ENCODE results near the gene FLVCR2.
"Not testable (repeated sequence)": the region's sequence is repeated elsewhere in the genome, so short reads cannot be mapped to it uniquely, and the experiment has no call there.

FLVCR2 gene

GRCh38 chr14:75661499-75661814, 83.0 kb downstream of the FLVCR2 start:
- no peak for DNase-seq (ENCODE audit: low read depth, low spot score)

GRCh38 chr14:75662966-75663365, 84.5 kb downstream of the FLVCR2 start:
- no peak for DNase-seq (ENCODE audit: low read depth, low spot score)

DNA sequence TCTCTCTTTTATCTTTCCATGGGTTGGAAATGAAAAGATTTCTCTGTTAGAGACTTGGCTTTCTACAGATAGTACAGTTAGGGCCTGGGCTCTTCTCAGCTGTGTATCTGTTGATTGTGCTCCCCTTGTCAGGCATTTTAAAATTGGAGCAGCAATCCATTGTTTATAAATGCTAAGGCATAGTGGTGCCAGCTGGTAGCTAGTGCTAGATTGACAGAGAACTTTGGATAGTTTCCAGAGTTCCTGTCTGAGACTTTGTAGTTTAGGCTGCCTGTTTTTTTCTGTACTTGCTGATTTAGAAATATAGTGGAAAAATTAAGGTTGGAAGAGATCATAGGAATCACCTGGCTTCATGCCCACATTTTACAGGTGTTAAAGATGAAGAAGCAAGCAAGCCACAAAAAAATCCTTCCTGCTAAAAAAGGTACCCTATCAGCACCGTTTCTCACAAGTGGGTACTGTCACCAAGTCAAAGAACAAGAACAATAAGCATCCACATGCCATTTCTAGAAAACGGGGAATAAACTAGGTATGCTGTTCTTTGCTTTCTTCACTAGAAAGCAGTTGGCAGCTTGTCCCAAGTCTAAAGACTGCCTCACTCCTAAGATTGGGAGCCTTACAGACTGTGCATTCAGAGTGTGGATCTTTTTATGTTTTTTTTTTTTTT, 88.8 kb downstream of the FLVCR2 start:
- no peak for DNase-seq (ENCODE audit: low read depth, low spot score)

GRCh38 chr14:75672605-75673192, 94.3 kb downstream of the FLVCR2 start:
- DNase-seq (ENCODE audit: low read depth, low spot score), result no peak

- DNase-seq (ENCODE audit: low read depth, low spot score), result no peak
Measured at GRCh38 chr14:75673345-75674035, 95.1 kb downstream of the FLVCR2 start.

- DNase-seq (ENCODE audit: low read depth, low spot score), result no peak
Measured at GRCh38 chr14:75675265-75675960, 97.0 kb downstream of the FLVCR2 start.

DNA sequence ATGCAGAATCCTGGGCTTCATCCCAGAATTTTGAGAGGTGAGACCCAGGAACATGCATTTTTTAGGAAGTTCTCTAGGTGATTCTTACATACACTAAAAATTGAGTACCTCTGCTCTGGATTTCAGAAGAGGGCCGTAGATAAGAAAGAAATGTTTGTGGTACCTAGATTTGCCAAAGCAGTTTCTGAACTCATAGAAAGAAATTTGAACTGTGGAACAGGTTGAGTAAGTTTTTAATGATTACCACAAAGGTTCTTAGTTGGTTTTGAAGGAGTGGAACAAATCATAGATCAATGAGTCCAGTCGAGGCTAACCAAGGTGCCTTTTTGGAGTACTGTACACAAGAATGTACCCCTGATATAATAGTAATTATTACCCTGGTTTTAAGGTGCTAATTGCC, 107.5 kb downstream of the FLVCR2 start:
- DNase-seq (ENCODE audit: low read depth, low spot score), result no peak

GRCh38 chr14:75689012-75689411, 110.6 kb downstream of the FLVCR2 start:
- no peak for DNase-seq (ENCODE audit: low read depth, low spot score)

- DNase-seq (ENCODE audit: low read depth, low spot score), result no peak
Measured at GRCh38 chr14:75690010-75690409, 111.6 kb downstream of the FLVCR2 start.

DNA sequence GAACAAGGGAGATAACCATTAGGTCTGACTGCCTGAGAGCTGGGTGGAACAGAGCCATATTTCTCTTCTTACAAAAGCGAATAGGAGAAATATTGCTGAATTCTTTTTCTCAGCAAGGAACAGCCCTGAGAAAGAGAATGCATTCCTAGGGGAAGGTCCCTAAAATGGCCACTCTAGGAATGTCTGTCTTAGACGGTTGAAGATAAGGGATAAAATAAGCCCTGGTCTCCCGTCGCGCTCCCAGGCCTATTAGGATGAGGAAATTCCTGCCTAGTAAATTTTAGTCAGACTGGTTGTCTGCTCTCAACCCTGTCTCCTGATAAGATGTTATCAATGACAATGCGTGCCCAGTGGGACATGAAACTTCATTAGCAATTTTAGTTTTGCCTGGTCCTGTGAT, 116.6 kb downstream of the FLVCR2 start:
- DNase-seq (ENCODE audit: low read depth, low spot score), result not testable (repeated sequence)

- DNase-seq (ENCODE audit: low read depth, low spot score), result no peak
Measured at GRCh38 chr14:75697386-75697785, 119.0 kb downstream of the FLVCR2 start.
